ENCODE results near the gene ZSWIM6. TPM values are rescaled to one million over a fixed set of nuclear protein-coding genes. Genes with fewer than 3 reads are reported as not detected.

Gene ZSWIM6
- total and polyA plus RNA-seq, 2 of the 4 experiments (the other 2 are of a cell fraction): 10.8 to 14.1 TPM

DNA sequence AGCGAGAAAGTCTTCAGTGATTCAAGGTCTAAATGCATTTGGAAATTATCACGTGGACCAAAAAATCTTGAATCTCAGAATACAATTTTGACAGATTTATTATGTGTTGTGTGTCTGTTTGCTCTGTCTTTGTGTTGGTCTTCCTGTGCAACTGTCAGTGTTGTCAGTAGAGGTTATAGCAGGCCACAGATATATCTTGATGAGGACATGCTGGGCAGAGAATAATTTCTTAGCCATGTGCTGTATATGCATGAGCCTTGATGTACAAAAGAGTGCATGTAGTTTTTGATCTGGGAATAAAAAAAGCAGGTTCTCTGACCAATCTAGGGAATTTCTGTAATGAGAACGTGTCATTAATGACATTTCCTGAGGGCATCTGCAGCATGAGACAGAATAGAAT is 57.6 kb downstream of the ZSWIM6 start:
- dilution Hi-C loops (cut with HindIII; ENCODE audit: low sequenced_read_pairs, unreplicated experiment): no loop called here
- no peak overlapping the region for H4K91ac ChIP-seq (ENCODE audit: insufficient read depth, low read depth, low read length)
- H3K23ac ChIP-seq (ENCODE audit: low read depth, low read length): no peak overlapping the region
- no peak for TF ChIP-seq RFX5 (IDR thresholded peaks at IDR 0.05; ENCODE audit: low read depth, low read length)
- no peak for TF ChIP-seq FOS (IDR thresholded peaks at IDR 0.05; ENCODE audit: low read depth, low read length)
- TF ChIP-seq, protein P1, sequence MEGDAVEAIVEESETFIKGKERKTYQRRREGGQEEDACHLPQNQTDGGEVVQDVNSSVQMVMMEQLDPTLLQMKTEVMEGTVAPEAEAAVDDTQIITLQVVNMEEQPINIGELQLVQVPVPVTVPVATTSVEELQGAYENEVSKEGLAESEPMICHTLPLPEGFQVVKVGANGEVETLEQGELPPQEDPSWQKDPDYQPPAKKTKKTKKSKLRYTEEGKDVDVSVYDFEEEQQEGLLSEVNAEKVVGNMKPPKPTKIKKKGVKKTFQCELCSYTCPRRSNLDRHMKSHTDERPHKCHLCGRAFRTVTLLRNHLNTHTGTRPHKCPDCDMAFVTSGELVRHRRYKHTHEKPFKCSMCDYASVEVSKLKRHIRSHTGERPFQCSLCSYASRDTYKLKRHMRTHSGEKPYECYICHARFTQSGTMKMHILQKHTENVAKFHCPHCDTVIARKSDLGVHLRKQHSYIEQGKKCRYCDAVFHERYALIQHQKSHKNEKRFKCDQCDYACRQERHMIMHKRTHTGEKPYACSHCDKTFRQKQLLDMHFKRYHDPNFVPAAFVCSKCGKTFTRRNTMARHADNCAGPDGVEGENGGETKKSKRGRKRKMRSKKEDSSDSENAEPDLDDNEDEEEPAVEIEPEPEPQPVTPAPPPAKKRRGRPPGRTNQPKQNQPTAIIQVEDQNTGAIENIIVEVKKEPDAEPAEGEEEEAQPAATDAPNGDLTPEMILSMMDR (conservative IDR thresholded peaks at IDR 0.05; ENCODE audit: low read depth, low read length): no peak
- TF ChIP-seq, protein P2, sequence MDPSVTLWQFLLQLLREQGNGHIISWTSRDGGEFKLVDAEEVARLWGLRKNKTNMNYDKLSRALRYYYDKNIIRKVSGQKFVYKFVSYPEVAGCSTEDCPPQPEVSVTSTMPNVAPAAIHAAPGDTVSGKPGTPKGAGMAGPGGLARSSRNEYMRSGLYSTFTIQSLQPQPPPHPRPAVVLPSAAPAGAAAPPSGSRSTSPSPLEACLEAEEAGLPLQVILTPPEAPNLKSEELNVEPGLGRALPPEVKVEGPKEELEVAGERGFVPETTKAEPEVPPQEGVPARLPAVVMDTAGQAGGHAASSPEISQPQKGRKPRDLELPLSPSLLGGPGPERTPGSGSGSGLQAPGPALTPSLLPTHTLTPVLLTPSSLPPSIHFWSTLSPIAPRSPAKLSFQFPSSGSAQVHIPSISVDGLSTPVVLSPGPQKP (IDR thresholded peaks at IDR 0.05; ENCODE audit: borderline replicate concordance, low read depth, low read length): no peak
- TF ChIP-seq CHD1 (IDR thresholded peaks at IDR 0.05; ENCODE audit: low read depth, low read length): no peak
- no peak for TF ChIP-seq NFE2L2 (IDR thresholded peaks at IDR 0.05; ENCODE audit: low read depth, low read length)
- TF ChIP-seq, protein P3, sequence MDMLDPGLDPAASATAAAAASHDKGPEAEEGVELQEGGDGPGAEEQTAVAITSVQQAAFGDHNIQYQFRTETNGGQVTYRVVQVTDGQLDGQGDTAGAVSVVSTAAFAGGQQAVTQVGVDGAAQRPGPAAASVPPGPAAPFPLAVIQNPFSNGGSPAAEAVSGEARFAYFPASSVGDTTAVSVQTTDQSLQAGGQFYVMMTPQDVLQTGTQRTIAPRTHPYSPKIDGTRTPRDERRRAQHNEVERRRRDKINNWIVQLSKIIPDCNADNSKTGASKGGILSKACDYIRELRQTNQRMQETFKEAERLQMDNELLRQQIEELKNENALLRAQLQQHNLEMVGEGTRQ (IDR thresholded peaks at IDR 0.05; ENCODE audit: low read depth, low read length): no peak
- no peak for TF ChIP-seq RCOR1 (IDR thresholded peaks at IDR 0.05; ENCODE audit: insufficient replicate concordance, low read length)
- no peak for TF ChIP-seq MAFK (IDR thresholded peaks at IDR 0.05; ENCODE audit: low read depth, low read length)
- no peak for TF ChIP-seq CEBPB (IDR thresholded peaks at IDR 0.05; ENCODE audit: low read depth, low read length)
- TF ChIP-seq MAZ (IDR thresholded peaks at IDR 0.05; ENCODE audit: borderline replicate concordance, low read depth, low read length): no peak
- H4K8ac ChIP-seq (ENCODE audit: low read depth in 2 of 2, low read length in 2 of 2): no peak overlapping the region
- no peak overlapping the region for H2BK15ac ChIP-seq (ENCODE audit: low read depth, low read length)
- H2AFZ ChIP-seq (replicated peaks; ENCODE audit: low read length, poor library complexity): no peak overlapping the region
- no peak overlapping the region for H2AK9ac ChIP-seq (replicated peaks; ENCODE audit: low read depth, low read length, poor library complexity)
- ChIA-PET CTCF (no interaction called here), POLR2A (ENCODE audit: unreplicated experiment) (no interaction called here)
- no peak overlapping the region for H4K5ac ChIP-seq (ENCODE audit: low read depth, low read length)
- no peak for ATAC-seq (ENCODE audit: low read depth)
- in situ Hi-C loops (cut with MboI; ENCODE audit: low sequenced_read_pairs): no loop called here
- peaks cover 9% of the 10 kb centered on the region for H3K36me3 ChIP-seq (ENCODE audit: control insufficient read depth, insufficient read depth, low read length)
- no peak overlapping the region for H3K4me3 ChIP-seq (ENCODE audit: insufficient read depth, low read depth, low read length)
- no peak overlapping the region for H3K14ac ChIP-seq (replicated peaks; ENCODE audit: low read depth, low read length)
- H3K4me2 ChIP-seq (ENCODE audit: low read depth, low read length): no peak overlapping the region
- WGBS, 2 experiments (ENCODE audit: extremely low coverage in 2 of 2, insufficient read length in 1 of 2): no CpG with 5 or more reads among the region's 3 CpGs
- H3K4me1 ChIP-seq (ENCODE audit: control insufficient read depth, insufficient read depth, low read length): peaks cover 3% of the 10 kb centered on the region
- BruUV-seq (replicated peaks): no TSS peak
- peaks cover 88% of the 10 kb centered on the region for H4K20me1 ChIP-seq (ENCODE audit: insufficient read depth, low read length)
- no peak overlapping the region for H3K4ac ChIP-seq (ENCODE audit: low read depth, low read length)
- no peak overlapping the region for H3K56ac ChIP-seq (ENCODE audit: extremely low read depth, insufficient read depth, low read length)
- no peak overlapping the region for H2BK5ac ChIP-seq (ENCODE audit: low read depth, low read length, poor library complexity, severe bottlenecking)
- H2BK20ac ChIP-seq (ENCODE audit: low read depth, low read length): no peak overlapping the region
- DNase-seq: no peak
- no peaks in the 10 kb centered on the region for H3K9me3 ChIP-seq (ENCODE audit: control insufficient read depth, insufficient read depth, low read length)
- H3K18ac ChIP-seq (ENCODE audit: low read depth, low read length): no peak overlapping the region
- no peaks in the 10 kb centered on the region for H3K27me3 ChIP-seq (ENCODE audit: control insufficient read depth, insufficient read depth, low read length)
- H3K9ac ChIP-seq (ENCODE audit: low read depth, low read length): no peak overlapping the region
- no peak overlapping the region for H2BK120ac ChIP-seq (ENCODE audit: low read depth, low read length)
- intact Hi-C loops (cut with micrococcal nuclease): no loop called here
- H3K27ac ChIP-seq (ENCODE audit: insufficient read depth, low read length): no peak overlapping the region
- peaks cover 15% of the 10 kb centered on the region for H3K9me1 ChIP-seq (ENCODE audit: insufficient read depth, low read length)
- H3K79me1 ChIP-seq (ENCODE audit: low read depth in 1 of 2, low read length in 2 of 2): peaks cover 43 to 74% of the 10 kb centered on the region in 2 experiments
- no peak overlapping the region for H2AK5ac ChIP-seq (ENCODE audit: low read depth, low read length)
